ENCODE results near the gene UFSP1. TPM values are rescaled to one million over a fixed set of nuclear protein-coding genes. Genes with fewer than 3 reads are reported as not detected.
A peak's percentile ranks its signal among the peaks of the same experiment; 100 is the strongest.

The UFSP1 gene
- total and polyA plus RNA-seq, 5 donors from 2014 or later = 0.39 to 4.8 (median 1.4) TPM

- peaks cover 70% of the 10 kb centered on the region for H3K36me3 Mint-ChIP-seq
- DNase-seq (no peak), ATAC-seq (ENCODE audit: low read depth in 2 of 2) (no peak)
- H3K27ac Mint-ChIP-seq = no peak overlapping the region
- no peaks in the 10 kb centered on the region for H3K27me3 Mint-ChIP-seq
- H3K4me1 ChIP-seq (ENCODE audit: control insufficient read depth, insufficient read depth, low read length, poor library complexity, severe bottlenecking) = peaks cover 7% of the 10 kb centered on the region
- H3K4me1 Mint-ChIP-seq = peaks cover 0 to 59% (median 35%) of the 10 kb centered on the region in 4 donors
- H3K4me3 ChIP-seq (ENCODE audit: low read depth, low read length) = no peak overlapping the region
- H3K9me3 Mint-ChIP-seq = no peaks in the 10 kb centered on the region
- H3K4me3 Mint-ChIP-seq = no peak overlapping the region
- no peaks in the 10 kb centered on the region for H3K9me3 ChIP-seq (ENCODE audit: control insufficient read depth in 2 of 2, low read length in 2 of 2)
- no peak overlapping the region for H3K27ac ChIP-seq (ENCODE audit: insufficient read depth, low read length, poor library complexity, severe bottlenecking)
- peaks cover 75% of the 10 kb centered on the region for H3K36me3 ChIP-seq (ENCODE audit: control insufficient read depth, insufficient read depth, low read length)
- no peaks in the 10 kb centered on the region for H3K27me3 ChIP-seq (ENCODE audit: control insufficient read depth, insufficient read depth, low read length)
Observed at GRCh38 chr7:100882785-100883526, 6.6 kb downstream of the UFSP1 start.

- H3K9me3 ChIP-seq (ENCODE audit: control insufficient read depth in 2 of 2, low read length in 2 of 2) = no peaks in the 10 kb centered on the region
- H3K36me3 ChIP-seq (ENCODE audit: control insufficient read depth, insufficient read depth, low read length) = peaks cover 77% of the 10 kb centered on the region
- H3K4me1 ChIP-seq (ENCODE audit: control insufficient read depth, insufficient read depth, low read length, poor library complexity, severe bottlenecking) = no peaks in the 10 kb centered on the region
- peaks cover 62% of the 10 kb centered on the region for H3K36me3 Mint-ChIP-seq
- no peaks in the 10 kb centered on the region for H3K27me3 ChIP-seq (ENCODE audit: control insufficient read depth, insufficient read depth, low read length)
- ATAC-seq (ENCODE audit: low read depth in 2 of 2) (no peak), DNase-seq (no peak)
- no peak overlapping the region for H3K4me3 ChIP-seq (ENCODE audit: low read depth, low read length)
- no peak overlapping the region for H3K27ac Mint-ChIP-seq
- no peak overlapping the region for H3K4me3 Mint-ChIP-seq
- no peaks in the 10 kb centered on the region for H3K9me3 Mint-ChIP-seq
- no peaks in the 10 kb centered on the region for H3K27me3 Mint-ChIP-seq
- H3K27ac ChIP-seq (ENCODE audit: insufficient read depth, low read length, poor library complexity, severe bottlenecking) = no peak overlapping the region
- H3K4me1 Mint-ChIP-seq = peaks cover 0 to 57% (median 27%) of the 10 kb centered on the region in 4 donors
Observed at GRCh38 chr7:100882201-100882600, 7.3 kb downstream of the UFSP1 start.

GRCh38 chr7:100881136-100881535 lies 8.4 kb downstream of the UFSP1 start:
- no peak overlapping the region for H3K4me3 ChIP-seq (ENCODE audit: low read depth, low read length)
- Mint-ChIP-seq H3K9me3 (no peaks in the 10 kb centered on the region), H3K27ac (peak overlapping the region in 1 of 3 donors; percentile 32), H3K27me3 (no peaks in the 10 kb centered on the region), H3K36me3 (peaks cover 57% of the 10 kb centered on the region), H3K4me1 (peaks cover 6 to 59% (median 26%) of the 10 kb centered on the region in 4 donors), H3K4me3 (peak overlapping the region in 1 of 4 donors; percentile 7)
- H3K27ac ChIP-seq (ENCODE audit: insufficient read depth, low read length, poor library complexity, severe bottlenecking) = no peak overlapping the region
- ATAC-seq (ENCODE audit: low read depth in 2 of 2) = no peak
- no peaks in the 10 kb centered on the region for H3K27me3 ChIP-seq (ENCODE audit: control insufficient read depth, insufficient read depth, low read length)
- no peaks in the 10 kb centered on the region for H3K9me3 ChIP-seq (ENCODE audit: control insufficient read depth in 2 of 2, low read length in 2 of 2)
- H3K4me1 ChIP-seq (ENCODE audit: control insufficient read depth, insufficient read depth, low read length, poor library complexity, severe bottlenecking) = peaks cover 10% of the 10 kb centered on the region
- peaks cover 66% of the 10 kb centered on the region for H3K36me3 ChIP-seq (ENCODE audit: control insufficient read depth, insufficient read depth, low read length)
- DNase-seq = no peak

GRCh38 chr7:100880645-100881044 lies 8.9 kb downstream of the UFSP1 start:
- Histone ChIP-seq H3K27me3 (ENCODE audit: control insufficient read depth, insufficient read depth, low read length) (no peaks in the 10 kb centered on the region), H3K4me3 (ENCODE audit: low read depth, low read length) (no peak overlapping the region), H3K9me3 (ENCODE audit: control insufficient read depth in 2 of 2, low read length in 2 of 2) (no peaks in the 10 kb centered on the region), H3K27ac (ENCODE audit: insufficient read depth, low read length, poor library complexity, severe bottlenecking) (no peak overlapping the region), H3K36me3 (ENCODE audit: control insufficient read depth, insufficient read depth, low read length) (peaks cover 61% of the 10 kb centered on the region), H3K4me1 (ENCODE audit: control insufficient read depth, insufficient read depth, low read length, poor library complexity, severe bottlenecking) (peaks cover 15% of the 10 kb centered on the region)
- peaks cover 53% of the 10 kb centered on the region for H3K36me3 Mint-ChIP-seq
- peak overlapping the region in 2 of 3 donors; percentile 54 to 57 for H3K27ac Mint-ChIP-seq
- H3K4me1 Mint-ChIP-seq = peaks cover 8 to 60% (median 29%) of the 10 kb centered on the region in 4 donors
- no peaks in the 10 kb centered on the region for H3K9me3 Mint-ChIP-seq
- H3K27me3 Mint-ChIP-seq = no peaks in the 10 kb centered on the region
- DNase-seq (no peak), ATAC-seq (ENCODE audit: low read depth in 2 of 2) (no peak)
- no peak overlapping the region for H3K4me3 Mint-ChIP-seq

- H3K27ac ChIP-seq (ENCODE audit: insufficient read depth, low read length, poor library complexity, severe bottlenecking) = no peak overlapping the region
- peaks cover 10 to 62% (median 34%) of the 10 kb centered on the region in 4 donors for H3K4me1 Mint-ChIP-seq
- peak overlapping the region in 3 of 4 donors; percentile 16 to 87 (median 68) for H3K4me3 Mint-ChIP-seq
- no peaks in the 10 kb centered on the region for H3K27me3 ChIP-seq (ENCODE audit: control insufficient read depth, insufficient read depth, low read length)
- DNase-seq (no peak), ATAC-seq (ENCODE audit: low read depth in 2 of 2) (no peak)
- no peak overlapping the region for H3K4me3 ChIP-seq (ENCODE audit: low read depth, low read length)
- H3K9me3 Mint-ChIP-seq = no peaks in the 10 kb centered on the region
- H3K27ac Mint-ChIP-seq = peak overlapping the region; percentile 10 to 89 (median 72)
- H3K36me3 ChIP-seq (ENCODE audit: control insufficient read depth, insufficient read depth, low read length) = peaks cover 52% of the 10 kb centered on the region
- peaks cover 50% of the 10 kb centered on the region for H3K36me3 Mint-ChIP-seq
- no peaks in the 10 kb centered on the region for H3K9me3 ChIP-seq (ENCODE audit: control insufficient read depth in 2 of 2, low read length in 2 of 2)
- H3K27me3 Mint-ChIP-seq = peaks cover 7% of the 10 kb centered on the region
- peaks cover 21% of the 10 kb centered on the region for H3K4me1 ChIP-seq (ENCODE audit: control insufficient read depth, insufficient read depth, low read length, poor library complexity, severe bottlenecking)
Observed at GRCh38 chr7:100879685-100880261, 9.7 kb downstream of the UFSP1 start.

GRCh38 chr7:100878685-100879084 lies 10.8 kb downstream of the UFSP1 start:
- H3K4me1 Mint-ChIP-seq = peaks cover 10 to 68% (median 38%) of the 10 kb centered on the region in 4 donors
- peaks cover 44% of the 10 kb centered on the region for H3K36me3 Mint-ChIP-seq
- H3K4me3 Mint-ChIP-seq = peak overlapping the region in 3 of 4 donors; percentile 50 to 85 (median 68)
- ATAC-seq (ENCODE audit: low read depth in 2 of 2) (no peak), DNase-seq (no peak)
- peaks cover 7% of the 10 kb centered on the region for H3K27me3 Mint-ChIP-seq
- peaks cover 42% of the 10 kb centered on the region for H3K36me3 ChIP-seq (ENCODE audit: control insufficient read depth, insufficient read depth, low read length)
- peak overlapping the region in 2 of 3 donors; percentile 17 to 45 for H3K27ac Mint-ChIP-seq
- no peak overlapping the region for H3K27ac ChIP-seq (ENCODE audit: insufficient read depth, low read length, poor library complexity, severe bottlenecking)
- H3K4me3 ChIP-seq (ENCODE audit: low read depth, low read length) = no peak overlapping the region
- peaks cover 27% of the 10 kb centered on the region for H3K4me1 ChIP-seq (ENCODE audit: control insufficient read depth, insufficient read depth, low read length, poor library complexity, severe bottlenecking)
- no peaks in the 10 kb centered on the region for H3K27me3 ChIP-seq (ENCODE audit: control insufficient read depth, insufficient read depth, low read length)
- no peaks in the 10 kb centered on the region for H3K9me3 ChIP-seq (ENCODE audit: control insufficient read depth in 2 of 2, low read length in 2 of 2)
- no peaks in the 10 kb centered on the region for H3K9me3 Mint-ChIP-seq

- DNase-seq = no peak
- no peak overlapping the region for H3K4me3 ChIP-seq (ENCODE audit: low read depth, low read length)
- H3K9me3 ChIP-seq (ENCODE audit: control insufficient read depth in 2 of 2, low read length in 2 of 2) = no peaks in the 10 kb centered on the region
- Mint-ChIP-seq H3K27me3 (peaks cover 7% of the 10 kb centered on the region), H3K9me3 (no peaks in the 10 kb centered on the region), H3K36me3 (peaks cover 37% of the 10 kb centered on the region), H3K4me3 (peak overlapping the region; percentile 24 to 85 (median 53)), H3K4me1 (peaks cover 10 to 69% (median 37%) of the 10 kb centered on the region in 4 donors), H3K27ac (peak overlapping the region in 2 of 3 donors; percentile 33 to 41)
- H3K27ac ChIP-seq (ENCODE audit: insufficient read depth, low read length, poor library complexity, severe bottlenecking) = no peak overlapping the region
- H3K36me3 ChIP-seq (ENCODE audit: control insufficient read depth, insufficient read depth, low read length) = peaks cover 36% of the 10 kb centered on the region
- H3K4me1 ChIP-seq (ENCODE audit: control insufficient read depth, insufficient read depth, low read length, poor library complexity, severe bottlenecking) = peaks cover 27% of the 10 kb centered on the region
- no peak for ATAC-seq (ENCODE audit: low read depth in 2 of 2)
- H3K27me3 ChIP-seq (ENCODE audit: control insufficient read depth, insufficient read depth, low read length) = no peaks in the 10 kb centered on the region
Observed at GRCh38 chr7:100878013-100878412, 11.5 kb downstream of the UFSP1 start.

All from CD4-positive, CD25-positive, alpha-beta regulatory T cell (primary cell).